WERI-Rb-1 (cell line): Measurements from ENCODE around the gene ANXA2.
A peak's percentile ranks its signal among the peaks of the same experiment; 100 is the strongest.

Experiments
- DNase-seq: peaks from one replicate; pipeline ENCODE4 v3.0.0-alpha.2; 2020
- H3K27ac ChIP-seq: fragments of 250-450 bp; sonication (Bioruptor Pico); 2 replicates; pipeline ENCODE4 v1.5.1; 2020; ENCODE audit warnings: mild to moderate bottlenecking, moderate library complexity
- H3K27me3 ChIP-seq: fragments of 250-450 bp; sonication (Bioruptor Pico); 2 replicates; pipeline ENCODE4 v1.5.1; 2021; ENCODE audit warnings: mild to moderate bottlenecking, low read depth, moderate library complexity; ENCODE audit not compliant: insufficient read depth, severe bottlenecking
- H3K36me3 ChIP-seq: fragments of 250-450 bp; sonication (Bioruptor Pico); 2 replicates; pipeline ENCODE4 v1.5.1; 2020; ENCODE audit warnings: mild to moderate bottlenecking, moderate library complexity
- H3K4me3 ChIP-seq: 2 replicates; pipeline ENCODE4 v1.5.1; 2011; ENCODE audit warnings: low read depth, mild to moderate bottlenecking, control low read depth, low read length
- H3K9me3 ChIP-seq: fragments of 250-450 bp; sonication (Bioruptor Pico); 2 replicates; pipeline ENCODE4 v1.5.1; 2021; ENCODE audit warnings: mild to moderate bottlenecking, moderate library complexity; ENCODE audit not compliant: severe bottlenecking
- CTCF ChIP-seq: IDR thresholded peaks from 2 replicates; pipeline ENCODE4 v1.5.1; 2011; ENCODE audit warnings: low read depth, mild to moderate bottlenecking, control low read depth, inconsistent platforms, low read length

The ANXA2 gene

GRCh38 chr15:60370105-60370868 lies 27.5 kb downstream of the ANXA2 start:
- Histone ChIP-seq H3K36me3 (no peaks in the 10 kb centered on the region), H3K27ac (no peak overlapping the region)
- no peak for DNase-seq

GRCh38 chr15:60369696-60370095 lies 28.1 kb downstream of the ANXA2 start:
- H3K36me3 ChIP-seq, result no peaks in the 10 kb centered on the region

More at GRCh38 chr15:60370105-60370868, 27.5 kb downstream of the ANXA2 start:
- Histone ChIP-seq H3K4me3 (no peak overlapping the region), H3K27me3 (no peaks in the 10 kb centered on the region), H3K9me3 (peaks cover 2% of the 10 kb centered on the region)
- TF ChIP-seq CTCF, result no peak

GRCh38 chr15:60364612-60364924 lies 33.2 kb downstream of the ANXA2 start:
- H3K27ac ChIP-seq, result no peak overlapping the region
- H3K36me3 ChIP-seq, result no peaks in the 10 kb centered on the region
- no peak for DNase-seq
- H3K4me3 ChIP-seq, result no peak overlapping the region
- peaks cover 2% of the 10 kb centered on the region for H3K9me3 ChIP-seq
- no peak for TF ChIP-seq CTCF
- no peaks in the 10 kb centered on the region for H3K27me3 ChIP-seq

More at GRCh38 chr15:60369696-60370095, 28.1 kb downstream of the ANXA2 start:
- H3K9me3 ChIP-seq, result peaks cover 2% of the 10 kb centered on the region
- H3K27me3 ChIP-seq, result no peaks in the 10 kb centered on the region
- no peak for TF ChIP-seq CTCF
- no peak overlapping the region for H3K27ac ChIP-seq
- no peak overlapping the region for H3K4me3 ChIP-seq
- DNase-seq, result peak; percentile 24

GRCh38 chr15:60363903-60364611 lies 33.7 kb downstream of the ANXA2 start:
- no peak for DNase-seq
- H3K36me3 ChIP-seq, result no peaks in the 10 kb centered on the region
- no peak overlapping the region for H3K4me3 ChIP-seq
- no peaks in the 10 kb centered on the region for H3K27me3 ChIP-seq
- no peak overlapping the region for H3K27ac ChIP-seq
- TF ChIP-seq CTCF, result no peak
- peaks cover 2% of the 10 kb centered on the region for H3K9me3 ChIP-seq

- TF ChIP-seq CTCF, result no peak
- H3K4me3 ChIP-seq, result no peak overlapping the region
- peaks cover 2% of the 10 kb centered on the region for H3K9me3 ChIP-seq
- H3K27ac ChIP-seq, result no peak overlapping the region
- DNase-seq, result no peak
- no peaks in the 10 kb centered on the region for H3K36me3 ChIP-seq
- no peaks in the 10 kb centered on the region for H3K27me3 ChIP-seq
These were observed 34.7 kb downstream of the ANXA2 start for GRCh38 chr15:60363087-60363549.
